Kidney (tissue), 14 donors: ENCODE data around the gene GPRC5B. TPM values are rescaled to one million over a fixed set of nuclear protein-coding genes. Genes with fewer than 3 reads are reported as not detected.

Experiments
- DNase-seq, 5 donors: peaks; one replicate each; pipeline ENCODE4 v3.0.0-alpha.2; 2013 to 2020
- FAIRE-seq: peaks from 2 replicates; lab custom pipeline; 2012; peaks lifted over from hg19 to GRCh38; lab: Jason Lieb, UNC
- H3K27ac ChIP-seq, 2 donors: one replicate each; pipeline ENCODE4 v1.7.0; 2013; ENCODE audit warnings: low read depth in 2 of 2, low read length in 2 of 2, inconsistent platforms in 1 of 2
- H3K27me3 ChIP-seq: one replicate; pipeline ENCODE4 v1.7.1; 2013; ENCODE audit warnings: low read length, inconsistent platforms; ENCODE audit not compliant: control insufficient read depth, insufficient read depth
- H3K36me3 ChIP-seq, 3 donors: one replicate each; pipeline versions ENCODE4 v1.7.0 to v1.7.1; 2013; ENCODE audit warnings: low read length in 3 of 3, control low read depth in 1 of 3, inconsistent platforms in 1 of 3; ENCODE audit not compliant: insufficient read depth in 3 of 3, control insufficient read depth in 2 of 3
- H3K4me1 ChIP-seq, 3 donors: one replicate each; pipeline versions ENCODE4 v1.7.0 to v1.7.1; 2013; ENCODE audit warnings: low read length in 3 of 3, inconsistent platforms in 1 of 3, low read depth in 1 of 3; ENCODE audit not compliant: control insufficient read depth in 2 of 3, insufficient read depth in 2 of 3
- H3K4me3 ChIP-seq, 3 donors: one replicate each; pipeline versions ENCODE4 v1.7.0 to v1.8.1; 2013; ENCODE audit warnings: low read length in 3 of 3, control low read depth in 1 of 3, inconsistent platforms in 1 of 3
- H3K9ac ChIP-seq, 3 donors: one replicate each; pipeline versions ENCODE4 v1.7.0 to v1.7.1; 2013; ENCODE audit warnings: low read length in 3 of 3, control low read depth in 1 of 3, inconsistent platforms in 1 of 3
- H3K9me3 ChIP-seq, 3 donors: one replicate each; pipeline versions ENCODE4 v1.7.0 to v1.7.1; 2013; ENCODE audit warnings: low read length in 3 of 3, control low read depth in 1 of 3, inconsistent platforms in 1 of 3; ENCODE audit not compliant: control insufficient read depth in 2 of 3, insufficient read depth in 1 of 3
- intact Hi-C: fragments of 100-400 bp; cut with DNase I; formaldehyde crosslinking; loops from one replicate; pipeline ENCODE4 v1.11.1; 2022
- polyA plus RNA-seq: library from polyadenylated mRNA; stranded (reverse); fragments of 350-450 nt; fragmentation: Illumina TruSeq; extraction: RNeasy Lipid Tissue Mini Kit (QIAGEN cat#74804); gene quantifications from one replicate; pipeline ENCODE4 v1.2.3, GENCODE V29; 2014; ENCODE audit warnings: low read depth, low replicate concordance; ENCODE audit not compliant: insufficient read depth
- total RNA-seq: library from RNA; stranded (reverse); fragmentation: NEBNext Ultra II Directional; extraction: Animal tissue kit (Norgen Biotek cat#: 25700); gene quantifications from one replicate; pipeline ENCODE4 v1.2.1, GENCODE V29; 2021
- TF ChIP-seq, protein P1 (sequence below): IDR thresholded peaks from 3 replicates; pipeline ENCODE4 v1.5.1; 2012; ENCODE audit warnings: mild to moderate bottlenecking, moderate library complexity, borderline replicate concordance; ENCODE audit not compliant: insufficient read depth; ENCODE audit errors: extremely low read depth
- donor health status: control.
- donor health status: control.
- donor health status: control.
- donor health status: control.
- donor health status: control.
- donor health status: DM: yes; HTN: yes; CAD: no.
- donor health status: Normal renal cell carcinoma (clear cell type).

The GPRC5B gene
- total and polyA plus RNA-seq, 2 donors from 2014 or later = 53.1 to 66.3 TPM

DNA sequence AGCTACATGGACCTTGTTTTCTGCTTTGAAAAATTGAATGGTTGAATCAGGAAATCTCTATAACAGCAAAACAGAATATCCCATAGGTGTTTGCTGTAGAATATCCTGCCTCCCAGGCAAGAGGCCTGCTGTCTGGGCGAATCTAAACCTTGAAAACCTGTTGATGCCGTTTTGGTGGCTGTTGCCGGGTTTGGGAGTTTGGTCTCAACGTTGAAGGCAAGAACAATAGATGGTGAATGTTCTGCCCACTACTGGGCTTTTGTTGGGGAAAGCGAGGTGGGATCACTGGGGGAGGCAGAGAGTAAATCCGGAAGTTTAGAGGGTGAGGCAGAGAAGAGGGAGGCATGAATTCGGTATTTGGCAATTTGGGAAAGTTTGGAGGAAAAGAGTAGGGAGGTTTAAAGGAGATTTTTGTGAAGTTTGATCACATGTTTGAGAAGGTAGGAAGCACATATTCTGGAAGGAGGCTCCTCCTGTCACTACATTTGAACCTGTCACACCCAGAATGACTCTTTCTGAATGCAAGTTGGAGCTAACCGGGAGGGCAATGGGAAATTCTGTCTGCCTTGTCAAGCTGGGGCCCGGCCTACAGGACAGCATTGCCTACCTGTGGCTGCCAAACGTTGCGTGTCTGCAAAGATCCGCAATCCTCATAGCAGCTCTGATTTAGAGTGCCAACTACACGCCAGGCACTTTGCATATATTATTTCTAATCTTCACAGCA, 46.5 kb downstream of the GPRC5B start:
- Histone ChIP-seq H3K36me3 (no peaks in the 10 kb centered on the region), H3K27ac (peak overlapping the region in 1 of 2 donors; percentile 60), H3K9me3 (no peaks in the 10 kb centered on the region), H3K9ac (no peak overlapping the region), H3K27me3 (no peaks in the 10 kb centered on the region), H3K4me3 (no peak overlapping the region), H3K4me1 (peaks cover 0 to 2% (median 0%) of the 10 kb centered on the region in 3 donors)
- intact Hi-C loops = no loop called here
- FAIRE-seq (no peak), DNase-seq (no peak)
- TF ChIP-seq, protein P1, sequence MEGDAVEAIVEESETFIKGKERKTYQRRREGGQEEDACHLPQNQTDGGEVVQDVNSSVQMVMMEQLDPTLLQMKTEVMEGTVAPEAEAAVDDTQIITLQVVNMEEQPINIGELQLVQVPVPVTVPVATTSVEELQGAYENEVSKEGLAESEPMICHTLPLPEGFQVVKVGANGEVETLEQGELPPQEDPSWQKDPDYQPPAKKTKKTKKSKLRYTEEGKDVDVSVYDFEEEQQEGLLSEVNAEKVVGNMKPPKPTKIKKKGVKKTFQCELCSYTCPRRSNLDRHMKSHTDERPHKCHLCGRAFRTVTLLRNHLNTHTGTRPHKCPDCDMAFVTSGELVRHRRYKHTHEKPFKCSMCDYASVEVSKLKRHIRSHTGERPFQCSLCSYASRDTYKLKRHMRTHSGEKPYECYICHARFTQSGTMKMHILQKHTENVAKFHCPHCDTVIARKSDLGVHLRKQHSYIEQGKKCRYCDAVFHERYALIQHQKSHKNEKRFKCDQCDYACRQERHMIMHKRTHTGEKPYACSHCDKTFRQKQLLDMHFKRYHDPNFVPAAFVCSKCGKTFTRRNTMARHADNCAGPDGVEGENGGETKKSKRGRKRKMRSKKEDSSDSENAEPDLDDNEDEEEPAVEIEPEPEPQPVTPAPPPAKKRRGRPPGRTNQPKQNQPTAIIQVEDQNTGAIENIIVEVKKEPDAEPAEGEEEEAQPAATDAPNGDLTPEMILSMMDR = no peak

DNA sequence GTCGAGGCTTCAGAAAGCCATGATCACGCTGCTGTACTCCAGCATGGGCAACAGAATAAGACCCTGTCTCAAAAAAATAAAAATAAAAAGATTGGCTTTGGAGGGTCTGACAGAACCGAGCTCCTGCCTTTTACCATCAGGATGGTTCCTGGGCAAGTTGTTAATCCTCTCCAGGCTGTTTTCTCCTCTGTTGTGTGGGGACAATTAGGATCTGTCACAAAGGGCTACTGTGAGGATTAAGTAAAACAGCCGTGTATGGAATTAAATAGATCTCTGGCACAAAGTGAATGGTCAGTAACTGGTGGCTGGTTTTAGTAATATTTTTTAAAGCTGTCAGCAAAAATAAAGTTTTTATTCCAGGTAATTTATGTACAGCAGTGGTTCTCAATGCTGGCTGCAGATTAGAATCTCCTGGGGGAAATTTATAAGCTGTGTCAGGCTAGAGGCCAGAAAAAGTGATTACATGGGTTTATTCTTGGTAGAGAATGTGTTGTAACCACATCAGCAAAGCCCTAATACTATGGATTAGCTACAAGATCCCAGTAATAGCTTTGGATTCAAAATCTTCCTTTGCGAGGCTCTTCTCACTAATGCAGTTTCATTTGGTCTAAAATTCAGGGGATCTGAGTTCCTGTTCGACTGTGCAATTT, 47.2 kb downstream of the GPRC5B start:
- Histone ChIP-seq H3K4me1 (peaks cover 0 to 2% (median 0%) of the 10 kb centered on the region in 3 donors), H3K27me3 (no peaks in the 10 kb centered on the region), H3K9me3 (no peaks in the 10 kb centered on the region), H3K36me3 (no peaks in the 10 kb centered on the region), H3K27ac (peak overlapping the region in 1 of 2 donors; percentile 60), H3K4me3 (no peak overlapping the region), H3K9ac (no peak overlapping the region)
- intact Hi-C loops = no loop called here
- FAIRE-seq (no peak), DNase-seq (no peak)
- TF ChIP-seq, protein P1 = no peak

DNA sequence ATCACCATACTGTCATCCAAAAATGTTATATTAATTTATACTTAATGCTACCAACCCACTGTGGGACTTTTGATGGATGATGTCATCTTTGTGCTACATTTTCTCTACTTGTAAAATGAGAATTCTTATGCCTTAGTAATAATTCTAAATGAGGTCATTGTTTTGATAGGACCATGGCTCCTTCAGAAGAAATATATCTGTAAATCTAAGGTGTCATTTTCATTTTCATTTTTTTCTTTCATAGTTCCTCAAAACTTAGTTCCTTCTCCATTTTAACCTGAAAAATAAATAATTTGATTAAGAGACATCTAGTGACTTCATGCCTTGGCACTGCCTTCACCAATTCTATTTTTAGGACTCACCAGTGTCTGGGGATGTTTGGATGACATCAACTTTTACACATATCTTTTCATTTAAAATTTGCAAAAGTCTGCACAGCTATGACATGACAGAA, 48.7 kb downstream of the GPRC5B start:
- H3K4me1 ChIP-seq = peaks cover 0 to 6% (median 0%) of the 10 kb centered on the region in 3 donors
- DNase-seq = no peak
- no peaks in the 10 kb centered on the region for H3K9me3 ChIP-seq
- TF ChIP-seq, protein P1 = no peak
- no peak overlapping the region for H3K4me3 ChIP-seq
- FAIRE-seq = no peak
- no peak overlapping the region for H3K9ac ChIP-seq
- intact Hi-C loops = no loop called here
- H3K36me3 ChIP-seq = no peaks in the 10 kb centered on the region
- H3K27ac ChIP-seq = no peak overlapping the region
- no peaks in the 10 kb centered on the region for H3K27me3 ChIP-seq
